UCSD-AML1 (cell line): ENCODE measurements around the gene GABRD.

Source experiments
- DNase-seq: peaks from one replicate; lab custom pipeline; 2025; ENCODE audit not compliant: unreplicated experiment; lab: John Stamatoyannopoulos, UW

The GABRD gene

GRCh38 chr1:1984560-1985070 lies 34.5 kb upstream of the GABRD start:
- no peak for DNase-seq

- no peak for DNase-seq
Observed at GRCh38 chr1:1985375-1986050, 33.6 kb upstream of the GABRD start.

GRCh38 chr1:1986451-1987141 lies 32.5 kb upstream of the GABRD start:
- DNase-seq: no peak

- no peak for DNase-seq
Observed at GRCh38 chr1:1987142-1987510, 32.0 kb upstream of the GABRD start.

- DNase-seq: no peak
Observed at GRCh38 chr1:1988061-1988945, 30.8 kb upstream of the GABRD start.

- no peak for DNase-seq
Observed at GRCh38 chr1:1989102-1989542, 30.0 kb upstream of the GABRD start.

GRCh38 chr1:1989789-1990188 lies 29.4 kb upstream of the GABRD start:
- no peak for DNase-seq

GRCh38 chr1:1990222-1990621 lies 28.9 kb upstream of the GABRD start:
- no peak for DNase-seq

- DNase-seq: no peak
Observed at GRCh38 chr1:1994536-1994935, 24.6 kb upstream of the GABRD start.

GRCh38 chr1:1996207-1996651 lies 22.9 kb upstream of the GABRD start:
- no peak for DNase-seq

- no peak for DNase-seq
Observed at GRCh38 chr1:1997576-1997975, 21.6 kb upstream of the GABRD start.

- no peak for DNase-seq
Observed at GRCh38 chr1:2000432-2000831, 18.7 kb upstream of the GABRD start.

- DNase-seq: no peak
Observed at GRCh38 chr1:2000850-2001249, 18.3 kb upstream of the GABRD start.

GRCh38 chr1:2001773-2002411 lies 17.3 kb upstream of the GABRD start:
- no peak for DNase-seq

GRCh38 chr1:2003541-2004131 lies 15.5 kb upstream of the GABRD start, which contains the start of gene CFAP74:
TSS of gene CFAP74 (minus strand) at chr1:2003786. CDS start at chr1:1990956, 12,830 bp downstream.
- no peak for DNase-seq

GRCh38 chr1:2004856-2005255 lies 14.3 kb upstream of the GABRD start:
- DNase-seq: no peak

- DNase-seq: no peak
Observed at GRCh38 chr1:2009101-2010053, 9.8 kb upstream of the GABRD start.

- DNase-seq: no peak
Observed at GRCh38 chr1:2014181-2014580, 5.0 kb upstream of the GABRD start.
